Hepatocyte (in vitro differentiated cells): ENCODE data around the gene HPS4. TPM values are rescaled to one million over a fixed set of nuclear protein-coding genes. Genes with fewer than 3 reads are reported as not detected.

Experiments
- DNase-seq: peaks from one replicate; pipeline ENCODE4 v3.0.0-alpha.2; 2016; ENCODE audit warnings: low spot score
- H2AFZ ChIP-seq: fragments of 200-600 bp; sonication (generic); 2 replicates; pipeline ENCODE4 v1.6.0; 2016; ENCODE audit warnings: antibody characterized with exemption, mild to moderate bottlenecking
- H3K27ac ChIP-seq: fragments of 200-600 bp; sonication (generic); 2 replicates; pipeline ENCODE4 v1.5.1; 2016; ENCODE audit warnings: mild to moderate bottlenecking
- H3K27me3 ChIP-seq: fragments of 200-600 bp; sonication (generic); 2 replicates; pipeline ENCODE4 v1.6.1; 2016
- H3K36me3 ChIP-seq: fragments of 200-600 bp; sonication (generic); replicated peaks from 2 replicates; pipeline ENCODE4 v1.5.1; 2016; ENCODE audit warnings: low read depth; ENCODE audit not compliant: insufficient read depth
- H3K4me1 ChIP-seq: fragments of 200-600 bp; sonication (generic); 2 replicates; pipeline ENCODE4 v1.5.1; 2016; ENCODE audit warnings: mild to moderate bottlenecking, moderate library complexity; ENCODE audit not compliant: insufficient read depth
- H3K4me2 ChIP-seq: fragments of 200-600 bp; sonication (generic); 2 replicates; pipeline ENCODE4 v1.6.0; 2016
- H3K4me3 ChIP-seq: fragments of 200-600 bp; sonication (generic); 2 replicates; pipeline ENCODE4 v1.5.1; 2016; ENCODE audit warnings: mild to moderate bottlenecking
- H3K79me2 ChIP-seq: fragments of 200-600 bp; sonication (generic); 2 replicates; pipeline ENCODE4 v1.6.0; 2017; ENCODE audit warnings: mild to moderate bottlenecking
- H3K9me2 ChIP-seq: fragments of 200-600 bp; sonication (generic); replicated peaks from 2 replicates; pipeline ENCODE4 v1.6.0; 2017; ENCODE audit warnings: mild to moderate bottlenecking; ENCODE audit not compliant: insufficient read depth
- H3K9me3 ChIP-seq: fragments of 200-600 bp; sonication (generic); 2 replicates; pipeline ENCODE4 v1.5.1; 2016; ENCODE audit warnings: low read depth, mild to moderate bottlenecking
- H4K20me1 ChIP-seq: fragments of 200-600 bp; sonication (generic); 2 replicates; pipeline ENCODE4 v1.6.0; 2016; ENCODE audit warnings: mild to moderate bottlenecking; ENCODE audit not compliant: insufficient read depth, poor library complexity, severe bottlenecking
- EZH2 ChIP-seq: fragments of 200-600 bp; sonication (generic); IDR thresholded peaks from 2 replicates; pipeline ENCODE4 v1.6.1; 2016; ENCODE audit warnings: antibody characterized with exemption, mild to moderate bottlenecking, borderline replicate concordance
- EZH2phosphoT487 ChIP-seq: fragments of 200-600 bp; sonication (generic); IDR thresholded peaks from one replicate; pipeline ENCODE4 v1.6.1; 2018; ENCODE audit warnings: antibody characterized with exemption, mild to moderate bottlenecking, low read depth, moderate library complexity; ENCODE audit not compliant: unreplicated experiment, severe bottlenecking
- WGBS: methylation state at CpG from one replicate; pipeline ENCODE4 v1.1.6; 2016; ENCODE audit warnings: low lambda C conversion rate; ENCODE audit errors: missing lambda C conversion rate; 5-methylcytosine and 5-hydroxymethylcytosine counted together
- polyA plus RNA-seq: library from polyadenylated mRNA; unstranded; fragments of >200 nt; fragmentation: Nextera tagmentation; extraction: Ambion mirVana; gene quantifications from 2 replicates; pipeline ENCODE4 v1.2.1, GENCODE V29; 2016
- total RNA-seq: library from RNA; depleted of rRNA; stranded (reverse); fragments of >200 nt; gene quantifications from 2 replicates; pipeline ENCODE4 v1.2.3, GENCODE V29; 2014
- TF ChIP-seq, protein P1 (sequence below): fragments of 200-600 bp; sonication (generic); IDR thresholded peaks from 2 replicates; pipeline ENCODE4 v1.5.1; 2016; ENCODE audit warnings: antibody characterized with exemption, mild to moderate bottlenecking; ENCODE audit not compliant: poor library complexity

The HPS4 gene
- total and polyA plus RNA-seq, 2 experiments from 2014 or later = 20.2 to 36.7 TPM

DNA sequence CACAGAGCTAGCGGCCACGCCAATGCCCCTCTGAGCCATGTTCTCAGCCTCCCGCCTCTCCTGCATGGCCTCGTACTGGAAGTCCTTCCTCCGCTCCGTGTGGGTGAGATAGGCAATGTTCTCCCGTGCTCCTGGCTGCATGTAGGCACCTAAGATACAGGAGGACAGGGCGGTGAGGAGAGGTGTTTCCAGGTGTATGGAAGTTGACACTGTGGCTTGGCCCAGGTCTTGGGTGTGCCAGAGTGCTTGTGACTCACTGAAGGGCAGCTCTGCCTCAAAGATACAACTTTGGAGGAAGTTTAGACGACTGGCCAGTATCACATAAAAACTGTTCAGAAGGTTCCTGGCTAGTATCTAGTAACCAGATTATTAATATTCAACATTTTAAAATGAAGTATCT lies 8.6 kb upstream of the HPS4 start:
- Histone ChIP-seq H3K4me3 (no peak overlapping the region), H3K36me3 (no peaks in the 10 kb centered on the region), H3K9me3 (no peaks in the 10 kb centered on the region), H3K27ac (no peak overlapping the region), H3K9me2 (no peaks in the 10 kb centered on the region), H3K4me1 (no peaks in the 10 kb centered on the region), H3K4me2 (no peak overlapping the region), H2AFZ (no peak overlapping the region), H3K27me3 (no peaks in the 10 kb centered on the region), H4K20me1 (no peaks in the 10 kb centered on the region), H3K79me2 (no peaks in the 10 kb centered on the region)
- 94% methylated on average over 9 of the region's 9 CpGs for WGBS
- no peak for DNase-seq
- no peak for TF ChIP-seq EZH2

DNA sequence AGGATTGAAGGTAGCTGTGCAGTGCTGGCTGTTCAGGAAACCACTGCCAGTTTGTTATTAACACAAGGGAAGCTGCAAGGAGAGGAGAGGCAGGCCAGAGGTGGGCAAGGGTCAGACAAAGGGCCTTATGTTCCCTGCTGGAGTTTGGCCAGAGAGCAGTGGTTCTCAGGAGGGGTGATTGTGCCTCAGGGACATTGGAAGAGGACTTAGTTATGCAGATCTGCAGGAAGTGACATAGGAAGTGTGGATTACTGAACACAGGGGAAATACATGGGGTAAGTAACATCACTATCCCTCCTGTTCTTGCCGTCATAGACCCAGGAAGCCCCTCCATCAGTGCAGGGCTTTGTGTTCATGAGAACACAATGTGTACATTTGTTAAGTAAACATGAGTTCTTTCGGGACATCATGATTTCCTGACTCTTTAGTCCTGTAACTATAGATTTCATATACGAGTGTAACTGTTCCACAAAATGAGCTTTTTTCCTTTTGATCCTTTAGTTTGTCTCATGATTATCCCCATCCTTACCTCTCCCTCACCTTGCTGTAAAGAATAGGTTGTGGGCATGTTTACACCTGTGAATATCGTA lies 6.0 kb upstream of the HPS4 start:
- H3K27ac ChIP-seq = no peak overlapping the region
- H3K36me3 ChIP-seq = no peaks in the 10 kb centered on the region
- TF ChIP-seq, protein P1, sequence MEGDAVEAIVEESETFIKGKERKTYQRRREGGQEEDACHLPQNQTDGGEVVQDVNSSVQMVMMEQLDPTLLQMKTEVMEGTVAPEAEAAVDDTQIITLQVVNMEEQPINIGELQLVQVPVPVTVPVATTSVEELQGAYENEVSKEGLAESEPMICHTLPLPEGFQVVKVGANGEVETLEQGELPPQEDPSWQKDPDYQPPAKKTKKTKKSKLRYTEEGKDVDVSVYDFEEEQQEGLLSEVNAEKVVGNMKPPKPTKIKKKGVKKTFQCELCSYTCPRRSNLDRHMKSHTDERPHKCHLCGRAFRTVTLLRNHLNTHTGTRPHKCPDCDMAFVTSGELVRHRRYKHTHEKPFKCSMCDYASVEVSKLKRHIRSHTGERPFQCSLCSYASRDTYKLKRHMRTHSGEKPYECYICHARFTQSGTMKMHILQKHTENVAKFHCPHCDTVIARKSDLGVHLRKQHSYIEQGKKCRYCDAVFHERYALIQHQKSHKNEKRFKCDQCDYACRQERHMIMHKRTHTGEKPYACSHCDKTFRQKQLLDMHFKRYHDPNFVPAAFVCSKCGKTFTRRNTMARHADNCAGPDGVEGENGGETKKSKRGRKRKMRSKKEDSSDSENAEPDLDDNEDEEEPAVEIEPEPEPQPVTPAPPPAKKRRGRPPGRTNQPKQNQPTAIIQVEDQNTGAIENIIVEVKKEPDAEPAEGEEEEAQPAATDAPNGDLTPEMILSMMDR = no peak
- TF ChIP-seq EZH2 (no peak), EZH2phosphoT487 (no peak)

DNA sequence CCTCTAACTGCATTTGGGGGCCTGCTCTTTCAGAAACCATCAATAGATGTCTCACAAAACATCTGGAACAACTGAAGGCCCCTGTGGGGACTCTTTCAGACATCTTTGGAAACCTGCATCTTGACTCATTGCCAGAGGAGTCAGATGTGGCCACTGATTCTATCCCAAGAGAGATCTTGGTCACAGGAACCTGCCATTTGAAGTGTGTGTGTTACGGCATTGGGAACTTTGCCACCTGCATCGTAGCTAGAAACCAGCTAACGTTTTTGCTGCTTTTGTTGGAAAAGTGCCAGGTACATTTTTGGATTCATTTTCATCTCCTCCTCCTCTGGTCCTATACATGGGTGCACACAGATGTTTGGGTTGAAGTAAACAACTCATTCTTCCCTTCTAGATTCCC lies 4.4 kb upstream of the HPS4 start:
- no peak for DNase-seq
- Histone ChIP-seq H3K79me2 (peaks cover 22% of the 10 kb centered on the region), H3K4me2 (no peak overlapping the region), H3K27ac (no peak overlapping the region), H2AFZ (no peak overlapping the region), H3K27me3 (no peaks in the 10 kb centered on the region), H3K4me1 (peaks cover 9% of the 10 kb centered on the region), H3K9me2 (no peaks in the 10 kb centered on the region), H3K36me3 (no peaks in the 10 kb centered on the region), H4K20me1 (no peaks in the 10 kb centered on the region), H3K4me3 (no peak overlapping the region), H3K9me3 (no peaks in the 10 kb centered on the region)
- WGBS = 91% methylated on average over 3 of the region's 3 CpGs
- no peak for TF ChIP-seq EZH2
- TF ChIP-seq, protein P1 = no peak
- TF ChIP-seq EZH2phosphoT487 = no peak

More for the DNA sequence above, 6.0 kb upstream of the HPS4 start:
- DNase-seq = no peak
- Histone ChIP-seq H3K79me2 (peaks cover 15% of the 10 kb centered on the region), H3K27me3 (no peaks in the 10 kb centered on the region), H3K9me2 (no peaks in the 10 kb centered on the region), H2AFZ (no peak overlapping the region), H4K20me1 (no peaks in the 10 kb centered on the region), H3K4me3 (no peak overlapping the region), H3K4me2 (no peak overlapping the region), H3K4me1 (peaks cover 5% of the 10 kb centered on the region), H3K9me3 (no peaks in the 10 kb centered on the region)
- WGBS = 79% methylated on average over 4 of the region's 4 CpGs

DNA sequence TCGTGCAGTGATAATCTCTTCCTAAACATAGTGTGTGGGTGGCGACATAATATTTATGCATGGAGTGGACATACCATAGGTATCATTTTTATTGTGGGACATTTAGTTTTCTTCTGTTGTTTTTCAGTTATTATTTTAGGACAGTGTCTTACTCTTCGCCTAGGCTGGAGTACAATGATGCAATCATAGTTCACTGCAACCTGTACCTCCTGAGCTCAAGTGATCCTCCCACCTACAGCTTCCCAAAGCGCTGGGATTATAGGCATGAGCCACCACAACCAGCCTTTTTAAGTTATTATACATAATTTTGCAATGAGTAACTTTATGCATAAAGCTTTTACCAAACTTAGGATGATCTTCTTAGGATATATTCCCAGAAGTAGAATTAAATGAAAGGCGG lies 2.8 kb upstream of the HPS4 start:
- TF ChIP-seq EZH2 (no peak), EZH2phosphoT487 (no peak)
- TF ChIP-seq, protein P1 = no peak
- Histone ChIP-seq H3K4me2 (no peak overlapping the region), H3K4me1 (peaks cover 15% of the 10 kb centered on the region), H3K27me3 (no peaks in the 10 kb centered on the region), H3K9me3 (no peaks in the 10 kb centered on the region), H3K9me2 (no peaks in the 10 kb centered on the region), H3K27ac (no peak overlapping the region), H3K79me2 (peaks cover 38% of the 10 kb centered on the region), H3K4me3 (no peak overlapping the region), H3K36me3 (no peaks in the 10 kb centered on the region), H4K20me1 (no peaks in the 10 kb centered on the region), H2AFZ (no peak overlapping the region)
- no peak for DNase-seq
- WGBS = 91% methylated on average over 5 of the region's 5 CpGs
